Measurements from ENCODE around the gene ATP5F1D.

DNA sequence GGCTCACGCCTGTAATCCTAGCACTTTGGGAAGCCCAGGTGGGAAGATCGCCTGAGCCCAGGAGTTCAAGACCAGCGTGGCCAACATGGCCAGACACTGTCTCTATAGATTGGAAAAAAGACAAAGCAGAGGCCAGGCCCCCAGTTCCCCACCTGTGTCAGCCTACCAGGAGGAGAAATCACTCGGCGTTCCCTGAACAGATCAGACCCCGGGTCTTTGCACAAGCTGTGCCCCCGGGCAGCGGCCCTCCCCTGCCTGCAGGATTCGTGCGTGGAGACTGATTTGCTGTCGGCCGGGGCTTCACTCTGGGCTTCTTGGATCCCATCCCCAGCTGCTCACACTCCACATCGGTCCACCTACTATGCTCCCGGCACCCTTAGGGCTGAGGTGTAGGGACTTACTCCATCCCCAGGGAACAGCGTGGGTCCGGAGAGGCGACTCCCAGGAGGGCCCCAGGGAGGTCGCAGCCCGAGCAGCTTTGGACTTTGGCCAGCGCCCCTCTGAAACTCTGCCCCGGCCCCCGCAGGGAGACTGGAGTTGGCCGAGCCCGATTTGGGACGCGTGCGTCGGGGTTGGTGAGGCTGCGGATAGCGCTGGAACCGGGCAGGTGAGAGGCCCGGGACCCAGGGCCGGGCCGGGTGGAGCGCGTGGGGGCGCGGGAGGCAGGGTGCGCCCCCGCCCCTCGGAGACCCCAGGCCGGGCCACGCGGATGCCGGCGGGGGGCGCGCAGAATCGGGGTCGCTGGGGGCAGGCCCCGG lies 43.6 kb downstream of the ATP5F1D start:
- TF ChIP-seq, protein P1, sequence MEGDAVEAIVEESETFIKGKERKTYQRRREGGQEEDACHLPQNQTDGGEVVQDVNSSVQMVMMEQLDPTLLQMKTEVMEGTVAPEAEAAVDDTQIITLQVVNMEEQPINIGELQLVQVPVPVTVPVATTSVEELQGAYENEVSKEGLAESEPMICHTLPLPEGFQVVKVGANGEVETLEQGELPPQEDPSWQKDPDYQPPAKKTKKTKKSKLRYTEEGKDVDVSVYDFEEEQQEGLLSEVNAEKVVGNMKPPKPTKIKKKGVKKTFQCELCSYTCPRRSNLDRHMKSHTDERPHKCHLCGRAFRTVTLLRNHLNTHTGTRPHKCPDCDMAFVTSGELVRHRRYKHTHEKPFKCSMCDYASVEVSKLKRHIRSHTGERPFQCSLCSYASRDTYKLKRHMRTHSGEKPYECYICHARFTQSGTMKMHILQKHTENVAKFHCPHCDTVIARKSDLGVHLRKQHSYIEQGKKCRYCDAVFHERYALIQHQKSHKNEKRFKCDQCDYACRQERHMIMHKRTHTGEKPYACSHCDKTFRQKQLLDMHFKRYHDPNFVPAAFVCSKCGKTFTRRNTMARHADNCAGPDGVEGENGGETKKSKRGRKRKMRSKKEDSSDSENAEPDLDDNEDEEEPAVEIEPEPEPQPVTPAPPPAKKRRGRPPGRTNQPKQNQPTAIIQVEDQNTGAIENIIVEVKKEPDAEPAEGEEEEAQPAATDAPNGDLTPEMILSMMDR (IDR thresholded peaks at IDR 0.05) = no peak
- no peak for TF ChIP-seq POLR2A (IDR thresholded peaks at IDR 0.05)
